HCT116 (cell line): ENCODE measurements around the gene PKP3. TPM values are rescaled to one million over a fixed set of nuclear protein-coding genes. Genes with fewer than 3 reads are reported as not detected.

Experiments used
- ATAC-seq: fragments of 200-7000 bp; cut with Tn5 transposase; 2 replicates; pipeline ENCODE4 v1.9.1; 2020; ENCODE audit warnings: mild to moderate bottlenecking, moderate library complexity
- BruUV-seq: library from RNA; stranded (reverse); fragments of 400-500 nt; replicated peaks from 2 replicates; lab custom pipeline; 2021; lab: Mats Ljungman, UMichigan
- CTCF ChIA-PET: fragments of 300-600 bp; sonication (Branson Sonifier 250); formaldehyde crosslinking; loops from one replicate; lab custom pipeline; 2021; ENCODE audit warnings: antibody characterized with exemption; lab: Charles Lee
- POLR2A ChIA-PET: fragments of 300-600, 350-600 bp; sonication (Branson Sonifier 250); formaldehyde crosslinking; loops from one replicate; lab custom pipeline; 2021; ENCODE audit warnings: antibody characterized with exemption; lab: Charles Lee
- RAD21 ChIA-PET, 2 experiments: fragments of 300-600 bp; sonication (Branson Sonifier 250); formaldehyde crosslinking; loops; one replicate each; lab custom pipeline; 2023; ENCODE audit warnings: low total read pairs in 2 of 2; ENCODE audit not compliant: uncharacterized antibody in 2 of 2, unreplicated experiment in 2 of 2, low non-redundant PET in 1 of 2; lab: Charles Lee
- DNase-seq: peaks from one replicate; pipeline ENCODE4 v3.0.0-alpha.2; 2010; ENCODE audit warnings: low read depth, low spot score
- H2AFZ ChIP-seq: fragments of 200-600 bp; shearing (Covaris generic), sonication (generic); 2 replicates; pipeline ENCODE4 v1.6.1; 2017; ENCODE audit warnings: low read depth, mixed run types, mixed read lengths, antibody characterized with exemption, low read length; ENCODE audit not compliant: poor library complexity, severe bottlenecking
- H3K27ac ChIP-seq: 2 replicates; pipeline ENCODE4 v1.5.1; 2012; ENCODE audit warnings: low read depth, low read length
- H3K27me3 ChIP-seq: fragments of 200-600 bp; sonication (generic); 2 replicates; pipeline ENCODE4 v1.6.1; 2016; ENCODE audit warnings: mixed run types, low read length, mixed read lengths; ENCODE audit not compliant: insufficient read depth
- H3K36me3 ChIP-seq, 2 experiments: fragments of 200-500 bp in 1 of 2; fragments of 200-600 bp in 1 of 2; sonication (Bioruptor generic) in 1 of 2; sonication (generic) in 1 of 2; 2 replicates each; pipeline versions ENCODE4 v1.5.1 to v1.6.1; 2014 to 2016; ENCODE audit warnings: low read length in 2 of 2, inconsistent platforms in 1 of 2, mixed read lengths in 1 of 2, mixed run types in 1 of 2; ENCODE audit not compliant: insufficient read depth in 2 of 2, control insufficient read depth in 1 of 2
- H3K4me1 ChIP-seq, 2 experiments: fragments of 200-600 bp in 1 of 2; sonication (generic) in 1 of 2; 2 replicates each; pipeline versions ENCODE4 v1.5.1 to v1.6.1; 2012 to 2017; ENCODE audit warnings: low read length in 2 of 2, inconsistent platforms in 1 of 2, mild to moderate bottlenecking in 1 of 2, mixed read lengths in 1 of 2, mixed run types in 1 of 2, moderate library complexity in 1 of 2; ENCODE audit not compliant: insufficient read depth in 2 of 2, control insufficient read depth in 1 of 2
- H3K4me2 ChIP-seq: fragments of 200-600 bp; sonication (generic); 2 replicates; pipeline ENCODE4 v1.6.1; 2017; ENCODE audit warnings: mixed run types, low read length, mixed read lengths
- H3K4me3 ChIP-seq, 2 experiments: fragments of 200-600 bp in 1 of 2; sonication (generic) in 1 of 2; replicated peaks in 1 of 2; 2 replicates each; pipeline ENCODE4 v1.5.1; 2011 to 2016; ENCODE audit warnings: low read length in 2 of 2, control low read depth in 1 of 2, low read depth in 1 of 2, mild to moderate bottlenecking in 1 of 2, mixed read lengths in 1 of 2, mixed run types in 1 of 2
- H3K79me2 ChIP-seq: fragments of 200-600 bp; sonication (generic); 2 replicates; pipeline ENCODE4 v1.6.1; 2017; ENCODE audit warnings: mild to moderate bottlenecking, mixed run types, low read length, moderate library complexity, mixed read lengths; ENCODE audit not compliant: insufficient read depth
- H3K9ac ChIP-seq: fragments of 200-600 bp; sonication (generic); 2 replicates; pipeline ENCODE4 v1.6.1; 2016; ENCODE audit warnings: low read length, mixed read lengths
- H3K9me2 ChIP-seq: fragments of 200-600 bp; sonication (generic), shearing (Covaris generic); 2 replicates; pipeline ENCODE4 v1.6.1; 2017; ENCODE audit warnings: mixed run types, mild to moderate bottlenecking, moderate library complexity; ENCODE audit not compliant: insufficient read depth
- H3K9me3 ChIP-seq, 2 experiments: fragments of 200-500 bp in 1 of 2; fragments of 200-600 bp in 1 of 2; sonication (Bioruptor generic) in 1 of 2; sonication (generic) in 1 of 2; 2 replicates each; pipeline ENCODE4 v1.6.1; 2014 to 2017; ENCODE audit warnings: low read length in 2 of 2, mixed read lengths in 2 of 2, inconsistent platforms in 1 of 2, low read depth in 1 of 2, mild to moderate bottlenecking in 1 of 2, mixed run types in 1 of 2, moderate library complexity in 1 of 2; ENCODE audit not compliant: control insufficient read depth in 1 of 2, insufficient read depth in 1 of 2
- H4K20me1 ChIP-seq: fragments of 200-600 bp; sonication (generic), shearing (Covaris generic); 2 replicates; pipeline ENCODE4 v1.6.1; 2017; ENCODE audit warnings: mixed run types, mild to moderate bottlenecking, moderate library complexity; ENCODE audit not compliant: insufficient read depth
- CEBPB ChIP-seq: IDR thresholded peaks from 2 replicates; pipeline ENCODE4 v1.6.1; 2012; ENCODE audit warnings: low read depth
- CTCF ChIP-seq, 3 experiments: fragments of 200-600 bp in 1 of 3; sonication (generic) in 1 of 3; IDR thresholded peaks in 2 of 3; conservative IDR thresholded peaks in 1 of 3; 2 replicates each; pipeline ENCODE4 v1.5.1; 2012 to 2017; ENCODE audit warnings: low read depth in 2 of 3, low read length in 2 of 3, antibody characterized with exemption in 1 of 3, borderline replicate concordance in 1 of 3, control low read depth in 1 of 3, mild to moderate bottlenecking in 1 of 3, mixed read lengths in 1 of 3, mixed run types in 1 of 3, moderate library complexity in 1 of 3; ENCODE audit not compliant: insufficient read depth in 1 of 3
- EZH2 ChIP-seq: fragments of 200-600 bp; sonication (generic); IDR thresholded peaks from 2 replicates; pipeline ENCODE4 v1.6.1; 2017; ENCODE audit warnings: antibody characterized with exemption, mixed run types
- FOSL1 ChIP-seq: IDR thresholded peaks from 2 replicates; pipeline ENCODE4 v1.6.1; 2012; ENCODE audit warnings: low read depth
- RAD21 ChIP-seq: IDR thresholded peaks from 2 replicates; pipeline ENCODE4 v1.6.1; 2012; ENCODE audit warnings: low read depth, mild to moderate bottlenecking
- REST ChIP-seq: IDR thresholded peaks from 2 replicates; pipeline ENCODE4 v1.6.1; 2012; ENCODE audit warnings: low read depth
- SIN3A ChIP-seq: IDR thresholded peaks from 2 replicates; pipeline ENCODE4 v1.6.1; 2012; ENCODE audit warnings: low read depth
- SRF ChIP-seq: IDR thresholded peaks from 2 replicates; pipeline ENCODE4 v1.6.1; 2012; ENCODE audit warnings: low read depth
- YY1 ChIP-seq: IDR thresholded peaks from 2 replicates; pipeline ENCODE4 v1.6.1; 2011; ENCODE audit warnings: low read length, low read depth, moderate library complexity, mild to moderate bottlenecking; ENCODE audit not compliant: insufficient replicate concordance; ENCODE audit errors: extremely low read depth
- intact Hi-C: fragments of 100-400 bp; cut with micrococcal nuclease; formaldehyde crosslinking; loops from 2 replicates; pipeline ENCODE4 v1.10.0; 2022
- total RNA-seq: library from RNA; stranded (reverse); gene quantifications from one replicate; pipeline ENCODE4 v1.2.1, GENCODE V29; 2021; ENCODE audit not compliant: unreplicated experiment
- TF ChIP-seq, protein P1 (sequence below): IDR thresholded peaks from 2 replicates; pipeline ENCODE4 v1.6.1; 2012

PKP3 gene
- total RNA-seq, 1 experiment from 2014 or later = 157 TPM

DNA sequence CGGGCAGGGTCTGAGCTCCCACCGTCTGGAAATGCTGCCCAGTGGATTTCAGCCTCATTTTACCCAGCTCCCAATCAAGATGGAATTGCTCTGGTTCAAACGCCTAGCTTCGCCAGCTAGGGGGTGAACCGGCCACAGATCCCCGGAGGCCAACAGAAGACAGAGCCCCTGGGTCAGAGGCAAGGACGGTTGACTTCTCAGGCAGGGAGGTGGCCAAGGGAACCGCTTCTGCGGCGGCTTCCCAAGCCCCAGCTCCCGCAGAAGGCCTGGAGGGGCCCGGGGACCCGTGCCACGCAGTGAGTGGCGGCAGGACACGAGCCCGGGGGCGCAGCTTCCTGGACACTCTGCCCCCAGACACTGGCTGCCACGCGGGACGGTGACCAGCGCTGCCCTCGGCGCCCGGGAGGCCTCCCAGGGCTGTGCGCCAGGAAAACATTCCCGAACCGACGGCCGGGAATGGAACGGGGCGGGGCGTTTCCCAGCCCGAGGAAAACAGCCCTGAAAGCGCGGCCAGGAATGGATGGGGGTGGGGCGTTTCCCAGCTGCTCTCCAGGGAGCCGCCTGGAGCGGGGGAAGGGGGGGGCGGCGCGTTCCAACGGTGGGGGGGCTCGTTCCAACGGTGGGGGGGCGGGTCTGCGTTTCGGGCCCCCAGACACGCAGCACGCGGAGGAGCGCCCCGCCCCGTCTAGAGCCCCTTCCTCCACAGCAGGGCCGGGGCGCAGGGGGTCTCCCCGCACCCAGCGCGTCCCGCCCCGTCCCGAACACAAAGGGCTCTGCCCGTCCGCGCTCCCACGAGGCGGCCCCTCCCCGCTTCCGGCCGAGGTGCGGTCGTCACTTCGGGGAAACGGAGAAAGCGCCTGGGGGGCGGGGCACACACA, 38.2 kb upstream of the PKP3 start (continued):
- no peak for TF ChIP-seq CTCF (IDR thresholded peaks at IDR 0.05 in 2 of 3, conservative IDR thresholded peaks at IDR 0.05 in 1 of 3; ENCODE audit: borderline replicate concordance in 1 of 3, insufficient read depth in 1 of 3, low read depth in 2 of 3, low read length in 2 of 3)
- TF ChIP-seq SRF = no peak

DNA sequence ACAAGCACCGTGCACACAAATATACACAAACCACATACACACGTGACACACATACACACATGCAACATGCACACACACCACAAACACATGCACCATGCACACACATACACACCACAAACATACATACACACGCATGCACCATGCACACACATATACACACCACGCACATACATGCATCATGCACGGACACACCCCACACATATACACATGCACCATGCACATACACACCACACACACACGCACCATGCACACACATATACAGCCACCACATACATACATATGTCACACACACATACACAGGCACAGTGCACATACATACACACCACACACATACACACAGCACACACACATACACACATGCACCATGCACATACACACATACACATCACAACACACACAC, 37.4 kb upstream of the PKP3 start:
- no peaks in the 10 kb centered on the region for H3K36me3 ChIP-seq
- H2AFZ ChIP-seq = no peak overlapping the region
- ChIA-PET RAD21 (no interaction called here), POLR2A (interaction anchor here (0.7 kb wide), 1 partner anchor 11 kb away, joined by 3 read pairs; no protein-coding TSS in a partner anchor), CTCF (interaction anchor here (1.0 to 1.9 kb wide), 3 partner anchors 44 to 119 kb away, joined by 3 to 10 read pairs (median 6); no protein-coding TSS in a partner anchor)
- no peak overlapping the region; the same call in 1 of the 2 replicates for H3K4me2 ChIP-seq
- ATAC-seq = no peak
- no peaks in the 10 kb centered on the region for H3K79me2 ChIP-seq
- H3K9me3 ChIP-seq = peaks cover 8% of the 10 kb centered on the region in 2 experiments; a peak in 2 of 4 replicates
- H3K9me2 ChIP-seq = no peaks in the 10 kb centered on the region
- H3K4me1 ChIP-seq = peaks cover 12 to 16% of the 10 kb centered on the region in 2 experiments
- no TSS peak for BruUV-seq
- H4K20me1 ChIP-seq = no peaks in the 10 kb centered on the region
- no peaks in the 10 kb centered on the region for H3K27me3 ChIP-seq
- intact Hi-C loops = loop anchor here (5.0 kb wide), 1 partner anchor 54 kb away; no protein-coding TSS in a partner anchor
- no peak overlapping the region for H3K9ac ChIP-seq
- H3K4me3 ChIP-seq = no peak overlapping the region
- no peak for DNase-seq
- H3K27ac ChIP-seq = peak overlapping the region; percentile 99; the same call in 1 of the 2 replicates
- TF ChIP-seq RAD21 = no peak
- TF ChIP-seq, protein P1, sequence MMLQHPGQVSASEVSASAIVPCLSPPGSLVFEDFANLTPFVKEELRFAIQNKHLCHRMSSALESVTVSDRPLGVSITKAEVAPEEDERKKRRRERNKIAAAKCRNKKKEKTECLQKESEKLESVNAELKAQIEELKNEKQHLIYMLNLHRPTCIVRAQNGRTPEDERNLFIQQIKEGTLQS = no peak
- no peak for TF ChIP-seq CEBPB
- no peak for TF ChIP-seq CTCF (IDR thresholded peaks at IDR 0.05 in 2 of 3, conservative IDR thresholded peaks at IDR 0.05 in 1 of 3; ENCODE audit: borderline replicate concordance in 1 of 3, insufficient read depth in 1 of 3, low read depth in 2 of 3, low read length in 2 of 3)
- no peak for TF ChIP-seq YY1
- no peak for TF ChIP-seq EZH2
- TF ChIP-seq SRF = no peak
- TF ChIP-seq REST = no peak
- TF ChIP-seq SIN3A = no peak
- no peak for TF ChIP-seq FOSL1
